HG03469 (cell line): Measurements from ENCODE around the gene ZNF75A.

Source experiments
- ATAC-seq: cut with Tn5 transposase; IDR thresholded peaks from one replicate; pipeline ENCODE4 v1.9.1; 2021; ENCODE audit warnings: mild to moderate bottlenecking, moderate library complexity, moderate number of reproducible peaks; ENCODE audit not compliant: unreplicated experiment

ZNF75A gene

GRCh38 chr16:3285131-3285530, 20.2 kb upstream of the ZNF75A start:
- ATAC-seq = no peak

- no peak for ATAC-seq
These were observed 15.2 kb upstream of the ZNF75A start for GRCh38 chr16:3289998-3290673.

GRCh38 chr16:3292604-3293003, 12.7 kb upstream of the ZNF75A start:
- ATAC-seq = no peak

- ATAC-seq = no peak
These were observed 10.1 kb upstream of the ZNF75A start for GRCh38 chr16:3295209-3295608.

DNA sequence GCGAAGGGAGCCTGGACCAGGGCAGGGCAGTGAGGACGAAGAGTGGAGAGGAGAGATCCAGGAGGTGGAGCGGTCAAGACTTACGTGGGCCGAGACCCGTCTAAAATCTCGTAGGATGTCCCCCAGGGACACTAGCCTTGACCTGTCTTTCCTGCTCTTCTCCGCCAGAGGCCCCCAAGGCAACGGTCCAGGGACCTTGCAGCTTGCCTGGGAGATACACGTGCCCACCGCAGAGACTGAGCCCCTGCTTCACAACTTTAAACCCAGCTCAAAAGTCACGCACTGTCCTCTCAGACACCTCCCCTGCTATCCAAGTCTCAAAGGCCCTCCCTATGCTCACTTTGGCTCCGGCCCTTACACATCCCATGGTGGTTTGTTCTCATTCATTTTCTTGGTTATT, 9.5 kb upstream of the ZNF75A start:
- ATAC-seq = no peak

DNA sequence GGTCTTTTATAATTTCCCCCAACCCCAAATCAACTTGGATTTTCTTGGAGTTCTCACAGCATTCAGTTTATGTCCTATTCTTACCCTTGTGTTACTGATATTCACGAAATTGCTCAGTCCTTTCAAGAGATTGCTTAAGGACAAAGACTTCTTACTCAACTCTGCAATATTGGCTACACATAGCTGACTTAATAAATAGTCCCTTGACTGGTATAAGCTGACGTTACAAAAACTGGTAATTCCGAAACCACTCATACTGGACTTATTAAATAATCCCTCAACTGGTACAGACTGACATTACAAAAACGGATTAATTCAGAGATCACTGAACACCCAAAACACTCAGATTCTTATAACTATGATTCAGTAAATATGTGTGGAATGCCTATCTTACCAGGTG, 927 bp upstream of the ZNF75A start:
- no peak for ATAC-seq

GRCh38 chr16:3306078-3306477, 781 bp downstream of the ZNF75A start:
- ATAC-seq = no peak

GRCh38 chr16:3311496-3311895, 6.2 kb downstream of the ZNF75A start:
- no peak for ATAC-seq

DNA sequence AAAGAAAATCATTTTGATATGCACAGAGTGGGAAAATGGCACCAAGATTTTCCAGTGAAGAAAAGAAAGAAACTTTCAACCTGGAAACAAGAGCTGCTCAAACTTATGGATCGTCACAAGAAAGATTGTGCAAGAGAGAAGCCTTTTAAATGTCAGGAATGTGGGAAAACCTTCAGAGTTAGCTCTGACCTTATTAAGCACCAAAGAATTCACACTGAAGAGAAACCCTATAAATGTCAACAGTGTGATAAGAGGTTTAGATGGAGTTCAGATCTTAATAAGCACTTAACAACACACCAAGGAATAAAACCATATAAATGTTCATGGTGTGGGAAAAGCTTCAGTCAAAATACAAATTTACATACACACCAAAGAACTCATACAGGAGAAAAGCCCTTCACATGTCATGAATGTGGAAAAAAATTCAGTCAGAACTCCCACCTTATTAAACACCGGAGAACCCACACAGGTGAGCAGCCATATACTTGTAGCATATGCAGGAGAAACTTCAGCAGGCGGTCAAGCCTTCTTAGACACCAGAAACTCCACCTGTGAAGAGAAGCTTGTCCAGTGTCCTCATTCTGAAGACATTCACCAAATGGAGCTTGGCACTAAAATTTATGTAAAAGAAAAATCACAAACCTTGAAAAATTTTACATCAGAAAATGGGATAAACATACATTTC, 12.2 kb downstream of the ZNF75A start:
- no peak for ATAC-seq

- ATAC-seq = no peak
These were observed 16.5 kb downstream of the ZNF75A start for GRCh38 chr16:3321816-3322215.

DNA sequence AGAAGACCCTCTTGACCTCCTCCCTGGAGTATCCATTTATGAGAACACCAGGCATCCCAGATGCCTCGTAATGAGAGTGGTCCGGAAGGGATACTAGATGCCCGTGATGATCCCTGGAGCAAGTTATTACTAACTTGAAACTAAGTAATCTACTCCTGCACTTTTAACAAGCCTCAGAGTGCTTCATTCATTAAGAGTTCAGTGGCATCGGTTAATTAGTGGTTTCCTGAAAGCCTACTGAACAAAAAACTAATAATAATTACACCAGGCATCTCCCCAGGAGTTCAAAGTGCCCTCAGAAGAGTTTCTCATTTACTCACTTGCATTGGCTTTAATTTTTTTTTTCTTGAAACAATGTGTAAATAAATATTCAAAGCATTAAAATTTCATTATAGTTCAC, 22.2 kb downstream of the ZNF75A start:
- ATAC-seq = no peak

DNA sequence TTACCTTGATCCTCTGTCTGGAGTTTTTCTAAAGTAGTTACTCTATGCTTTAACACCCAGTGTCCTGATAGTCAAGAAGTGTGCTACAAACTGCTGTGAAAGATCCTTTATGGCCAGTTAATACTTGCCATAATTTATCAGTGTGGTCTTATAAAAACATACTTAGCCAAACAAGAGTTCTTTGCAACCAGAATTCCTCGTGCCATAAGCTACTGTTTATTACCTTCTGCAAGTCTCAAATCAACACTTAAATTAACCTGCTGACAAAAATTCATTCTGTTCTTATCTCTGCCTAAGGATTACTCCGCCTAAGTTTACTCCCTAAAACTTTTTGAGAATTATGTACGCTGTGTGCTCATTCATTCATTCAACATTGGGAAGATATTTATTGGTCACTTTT, 22.8 kb downstream of the ZNF75A start:
- ATAC-seq = no peak

DNA sequence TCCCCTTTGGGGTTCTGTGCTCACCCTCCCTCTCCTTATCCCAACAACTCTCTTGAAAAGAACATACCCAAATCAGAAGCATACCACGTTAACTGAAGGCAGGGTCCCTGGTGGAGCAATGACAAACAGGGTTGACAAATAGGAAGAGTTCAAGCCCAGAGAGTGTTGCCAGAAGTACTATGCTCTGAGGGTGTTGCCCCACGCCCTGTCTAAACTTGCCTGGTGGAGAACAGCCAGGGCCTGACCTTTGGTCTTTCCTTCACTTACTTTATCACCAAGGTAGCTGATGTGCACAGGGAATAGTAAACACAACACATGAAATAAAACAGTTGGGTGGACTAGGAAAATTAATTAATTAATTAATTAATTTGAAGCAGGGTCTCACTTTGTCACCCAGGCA, 23.3 kb downstream of the ZNF75A start:
- ATAC-seq = no peak

GRCh38 chr16:3346041-3346440, 40.7 kb downstream of the ZNF75A start:
- ATAC-seq = no peak

- ATAC-seq = no peak
These were observed 42.3 kb downstream of the ZNF75A start for GRCh38 chr16:3347586-3347985.

DNA sequence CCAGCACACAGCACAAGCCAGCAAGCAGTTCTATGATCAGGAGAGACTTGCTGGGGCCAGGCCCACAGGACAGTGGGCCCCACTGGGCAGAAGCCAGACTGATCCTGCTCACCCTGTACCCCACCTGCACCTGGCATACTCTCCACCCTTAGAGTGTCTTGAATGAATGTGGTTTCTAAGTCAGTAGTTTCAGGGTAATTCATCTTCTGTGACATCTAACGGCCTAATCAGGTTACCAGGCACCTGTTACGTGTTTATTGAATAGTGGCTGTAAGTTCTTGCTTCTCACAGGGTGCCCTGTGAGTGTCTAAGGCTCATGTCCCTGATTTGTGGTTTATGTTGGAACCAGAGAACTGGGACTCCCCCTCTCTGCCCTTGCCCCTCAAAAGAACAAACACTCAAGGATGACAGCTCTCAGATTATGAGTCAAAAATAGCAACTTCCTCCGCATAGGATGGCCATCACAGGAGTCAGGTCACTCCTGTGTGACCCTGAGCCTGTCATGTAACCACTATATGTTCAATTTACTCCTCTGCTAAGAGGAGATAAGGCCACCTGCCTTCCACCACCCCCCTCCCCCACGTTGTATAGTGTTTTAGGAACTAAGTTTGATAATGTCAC, 43.4 kb downstream of the ZNF75A start:
- ATAC-seq = no peak

- no peak for ATAC-seq
These were observed 43.9 kb downstream of the ZNF75A start for GRCh38 chr16:3349175-3349574.

DNA sequence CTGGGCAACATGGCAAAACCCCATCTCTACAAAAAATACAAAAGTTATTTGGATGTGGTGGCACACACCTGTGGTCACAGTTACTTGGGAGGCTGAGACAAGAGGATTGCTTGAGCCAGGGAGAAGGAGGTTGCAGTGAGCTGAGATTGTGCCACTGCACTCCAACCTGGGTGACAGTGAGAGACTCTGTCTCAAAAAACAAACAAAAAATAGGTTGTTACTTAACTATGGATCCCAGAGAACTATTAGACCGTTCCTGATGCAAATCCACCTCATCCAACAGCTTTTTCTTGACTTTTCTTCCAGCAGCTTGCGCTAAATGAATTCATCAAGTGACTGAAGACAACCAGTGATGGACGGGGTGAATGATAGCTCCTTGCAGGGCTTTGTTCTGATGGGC, 50.3 kb downstream of the ZNF75A start, which contains the start of gene OR2C1:
OR2C1 (plus strand) TSS at position 301 of the 400 bp plus-strand sequence; CDS start at position 353, 52 bp downstream.
- ATAC-seq = no peak

DNA sequence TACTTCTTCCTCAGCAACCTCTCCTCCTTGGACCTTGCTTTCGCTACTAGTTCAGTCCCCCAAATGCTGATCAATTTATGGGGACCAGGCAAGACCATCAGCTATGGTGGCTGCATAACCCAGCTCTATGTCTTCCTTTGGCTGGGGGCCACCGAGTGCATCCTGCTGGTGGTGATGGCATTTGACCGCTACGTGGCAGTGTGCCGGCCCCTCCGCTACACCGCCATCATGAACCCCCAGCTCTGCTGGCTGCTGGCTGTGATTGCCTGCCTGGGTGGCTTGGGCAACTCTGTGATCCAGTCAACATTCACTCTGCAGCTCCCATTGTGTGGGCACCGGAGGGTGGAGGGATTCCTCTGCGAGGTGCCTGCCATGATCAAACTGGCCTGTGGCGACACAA, 50.8 kb downstream of the ZNF75A start:
- no peak for ATAC-seq

- no peak for ATAC-seq
These were observed 53.6 kb downstream of the ZNF75A start for GRCh38 chr16:3358871-3359270.

DNA sequence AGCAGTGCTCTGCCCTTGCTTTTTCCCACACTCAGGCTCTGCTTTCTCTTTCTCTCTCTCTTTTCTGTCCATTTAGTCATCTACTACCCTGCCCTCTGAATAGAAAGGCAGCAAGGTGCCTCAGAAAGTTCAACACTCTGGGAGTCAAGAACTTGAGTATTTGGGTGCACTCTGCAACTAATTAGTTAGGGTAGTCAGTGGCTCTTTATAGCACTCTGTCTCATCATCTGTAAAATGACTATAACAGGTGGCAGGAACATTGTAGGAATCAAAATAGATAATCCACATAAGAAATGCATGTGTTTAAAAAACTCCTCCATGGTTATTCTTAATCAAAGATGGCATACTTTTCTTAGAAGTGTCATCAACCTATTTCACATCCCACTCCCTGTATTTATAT, 57.6 kb downstream of the ZNF75A start:
- no peak for ATAC-seq

DNA sequence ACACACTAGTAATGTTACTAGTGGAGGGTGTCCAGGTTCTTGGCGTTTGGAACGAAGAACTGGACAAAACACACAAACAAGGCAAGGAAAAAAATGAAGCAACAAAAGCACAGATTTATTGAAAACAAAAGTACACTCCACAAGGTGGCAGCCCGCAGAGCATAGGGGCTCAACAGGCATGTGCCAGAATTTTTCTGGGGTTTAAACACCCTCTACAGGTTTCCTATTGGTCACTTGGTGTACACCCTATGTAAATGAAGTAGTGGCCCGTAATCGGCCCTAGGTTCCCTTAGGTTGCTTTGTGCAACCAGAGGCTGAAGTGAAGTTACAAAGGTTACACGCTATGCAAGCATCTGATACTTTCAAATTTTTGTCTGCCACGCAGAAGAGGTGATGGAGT, 58.5 kb downstream of the ZNF75A start:
- ATAC-seq = no peak
